HG03135 (cell line): ENCODE measurements around the gene MPRIP.
"Not testable (repeated sequence)": the region's sequence is repeated elsewhere in the genome, so short reads cannot be mapped to it uniquely, and the experiment has no call there.

Source experiments
- ATAC-seq: cut with Tn5 transposase; IDR thresholded peaks from one replicate; pipeline ENCODE4 v1.9.1; 2021; ENCODE audit warnings: mild to moderate bottlenecking, moderate library complexity; ENCODE audit not compliant: unreplicated experiment

Gene MPRIP

DNA sequence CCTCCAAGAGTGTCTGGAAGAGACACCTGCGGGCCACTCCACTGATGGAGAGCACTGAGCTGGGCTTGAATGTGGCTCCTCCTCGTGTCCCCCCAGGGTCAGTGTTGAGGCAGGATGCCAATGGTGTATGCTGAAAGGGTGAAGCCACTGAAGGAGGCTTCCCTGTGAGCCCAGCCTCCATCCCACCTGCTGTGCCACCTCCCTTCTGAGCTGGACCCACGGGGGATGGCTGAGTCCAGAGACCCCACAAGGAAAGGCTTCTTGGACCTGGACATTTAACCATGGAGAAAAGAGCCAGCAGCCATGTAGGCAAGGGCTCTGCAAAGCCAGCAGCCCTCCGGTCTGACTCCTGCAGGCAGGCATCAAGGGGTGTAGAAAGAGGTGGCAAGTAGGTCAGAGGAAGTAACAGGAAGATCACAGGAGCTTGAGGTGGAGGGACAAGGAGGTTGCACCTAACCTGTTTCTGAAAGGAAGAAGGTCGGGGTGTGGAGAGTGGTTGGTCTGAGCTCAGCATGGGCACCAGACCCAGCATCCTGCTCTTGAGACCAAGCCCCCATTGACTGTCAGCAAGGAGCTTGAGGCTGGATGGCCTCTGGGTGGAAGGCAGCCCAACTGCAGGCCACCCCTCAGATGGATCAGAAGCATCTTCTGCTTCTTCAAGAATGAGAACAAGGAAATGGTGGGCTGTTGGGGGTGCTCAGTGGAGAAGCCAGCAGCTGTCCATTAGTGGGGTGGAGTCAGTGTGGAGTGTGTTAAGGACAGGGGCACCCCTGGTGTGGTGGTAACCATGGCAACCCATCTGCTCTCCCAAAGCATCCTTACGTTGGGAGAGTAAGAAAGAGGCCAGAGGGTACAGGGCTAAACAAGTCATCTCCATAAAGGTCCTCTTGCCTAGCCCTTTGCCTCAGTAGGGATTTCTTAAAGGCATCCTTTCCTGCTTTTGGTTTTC lies 83.2 kb downstream of the MPRIP start:
- ATAC-seq = no peak

DNA sequence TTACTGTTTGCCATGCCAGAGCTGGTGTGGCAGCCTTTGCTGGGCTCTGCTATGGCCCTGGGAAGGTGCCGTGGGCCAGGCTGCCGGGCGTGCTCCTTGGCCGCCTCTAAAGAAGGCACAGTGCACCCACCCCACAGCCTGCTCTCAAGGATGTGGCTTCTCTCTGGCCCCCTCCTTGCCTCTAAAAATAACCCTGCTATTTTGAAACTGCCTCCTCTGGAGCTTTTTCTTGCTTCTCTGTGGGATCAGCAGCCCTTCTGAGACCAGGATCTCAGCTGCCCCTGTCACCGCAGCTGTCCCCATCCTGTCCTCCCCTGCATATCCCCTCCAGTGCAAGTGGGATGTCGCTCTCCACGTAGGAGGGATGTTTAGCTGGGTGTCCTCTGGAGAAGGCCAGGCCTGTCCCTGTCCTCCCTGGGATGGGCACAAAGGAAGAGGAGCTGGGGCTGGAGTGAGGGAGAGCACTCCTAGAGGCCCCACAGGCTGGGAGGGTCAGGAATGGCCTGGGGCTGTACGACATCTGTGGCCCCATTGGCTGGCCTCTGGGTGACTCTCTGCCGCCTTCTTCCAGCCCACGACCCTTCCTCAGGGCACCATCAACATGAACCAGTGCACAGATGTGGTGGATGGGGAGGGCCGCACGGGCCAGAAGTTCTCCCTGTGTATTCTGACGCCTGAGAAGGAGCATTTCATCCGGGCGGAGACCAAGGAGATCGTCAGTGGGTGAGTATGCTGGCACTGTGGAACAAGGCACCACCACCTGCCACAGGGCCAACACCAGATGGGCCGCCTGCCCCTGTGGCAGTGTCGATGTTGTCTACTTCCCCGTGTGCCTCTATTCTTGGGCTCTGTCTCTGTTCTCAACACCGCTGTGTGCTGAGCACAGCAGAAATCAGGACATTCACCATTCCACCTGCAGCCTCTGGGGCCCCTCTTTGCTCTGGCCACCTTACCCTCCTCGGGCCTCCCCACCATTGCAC lies 84.2 kb downstream of the MPRIP start:
- no peak for ATAC-seq

DNA sequence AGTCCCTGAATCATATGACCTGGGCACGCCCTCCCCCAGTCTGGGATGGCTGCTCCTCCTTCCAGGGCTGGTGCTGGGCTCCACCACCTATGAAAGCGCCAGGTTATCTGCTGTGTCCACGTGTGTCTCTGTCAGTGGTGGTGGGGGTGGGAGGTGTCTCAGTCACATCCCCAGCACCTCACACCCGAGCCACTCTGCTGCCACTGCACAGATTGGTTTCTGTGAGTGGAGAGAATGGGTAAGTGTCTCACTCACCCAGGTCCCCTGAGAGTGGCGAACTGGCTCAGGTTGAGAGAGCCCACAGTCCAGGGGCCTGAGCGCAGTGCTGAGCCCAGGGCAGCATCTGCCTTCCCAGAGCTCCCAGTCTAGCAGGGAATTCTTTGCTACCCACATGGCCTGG lies 84.9 kb downstream of the MPRIP start:
- no peak for ATAC-seq

DNA sequence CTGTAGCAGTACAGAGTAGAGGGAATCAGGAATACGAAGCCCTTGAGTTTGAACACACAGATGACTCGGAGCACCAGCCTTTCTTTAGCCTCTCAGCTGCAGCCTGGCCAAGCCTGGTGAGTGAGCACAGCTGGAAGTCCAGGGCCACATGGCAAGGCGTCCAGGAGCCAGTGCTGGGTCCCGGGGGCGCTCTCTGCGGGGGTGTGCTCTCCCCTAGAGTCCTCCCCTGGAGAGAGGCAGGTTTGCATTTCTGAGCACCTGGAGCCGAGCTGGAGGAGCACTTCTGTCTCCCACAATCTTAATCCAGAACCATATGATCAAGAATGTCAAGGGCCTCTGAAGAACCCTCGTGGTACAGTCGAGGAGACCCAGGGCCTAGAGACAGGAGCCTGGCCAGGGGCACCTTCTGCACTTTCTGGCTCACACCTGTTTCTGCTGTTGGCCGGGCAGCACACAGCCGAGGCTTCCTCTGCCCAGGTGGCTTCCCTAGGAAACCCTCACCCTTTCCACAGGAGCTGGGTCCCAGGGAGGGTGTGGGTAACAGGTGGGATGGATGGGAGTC lies 85.6 kb downstream of the MPRIP start:
- ATAC-seq = no peak

DNA sequence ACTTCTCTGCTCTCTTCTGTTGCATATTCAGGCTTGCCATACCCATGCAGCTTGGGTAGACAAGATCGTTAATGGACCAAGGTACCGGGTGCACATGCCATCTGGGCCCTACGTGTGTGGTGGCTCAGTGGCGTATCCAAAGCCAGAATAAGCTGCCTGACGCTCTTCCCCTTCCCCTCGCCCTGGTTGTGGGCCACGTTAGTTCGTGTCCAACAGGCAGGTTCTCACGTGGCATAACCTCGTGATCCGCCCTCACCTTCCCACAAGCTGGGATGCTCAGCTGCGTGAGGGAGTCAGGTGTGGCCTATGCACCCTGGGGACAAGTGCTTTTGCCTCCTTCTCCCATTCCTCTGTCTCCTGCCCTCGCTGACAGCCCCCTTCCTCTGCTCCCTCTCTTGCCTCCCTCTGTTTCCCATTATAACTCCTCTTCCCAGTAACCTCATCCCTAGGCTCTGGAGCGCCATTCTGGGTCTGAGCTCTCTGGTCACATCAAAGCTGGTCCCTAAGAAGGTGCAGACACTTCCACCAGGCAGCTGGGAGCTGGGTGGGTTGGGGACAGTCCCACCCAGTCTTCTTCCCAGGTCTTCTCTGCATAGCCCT lies 86.3 kb downstream of the MPRIP start:
- ATAC-seq = no peak

DNA sequence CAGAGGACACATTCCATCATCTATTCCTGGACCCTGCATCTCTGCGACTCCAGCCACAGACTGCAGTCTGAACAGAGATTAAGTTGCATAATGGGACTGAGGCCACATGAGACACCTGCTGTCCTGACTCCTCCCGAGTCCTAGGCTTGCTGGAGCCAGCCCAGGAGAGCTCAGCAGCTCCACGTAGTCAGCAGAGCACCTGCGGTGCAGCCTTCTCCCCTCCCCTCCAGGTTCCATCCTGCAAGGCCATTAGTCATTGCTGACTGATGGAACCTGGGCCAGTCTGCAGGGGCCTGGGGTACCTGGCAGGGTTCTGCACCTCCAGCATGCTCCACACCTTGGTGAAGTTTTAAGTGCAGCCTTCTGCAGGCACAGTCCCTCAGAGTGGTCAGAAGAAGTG lies 87.2 kb downstream of the MPRIP start:
- no peak for ATAC-seq

DNA sequence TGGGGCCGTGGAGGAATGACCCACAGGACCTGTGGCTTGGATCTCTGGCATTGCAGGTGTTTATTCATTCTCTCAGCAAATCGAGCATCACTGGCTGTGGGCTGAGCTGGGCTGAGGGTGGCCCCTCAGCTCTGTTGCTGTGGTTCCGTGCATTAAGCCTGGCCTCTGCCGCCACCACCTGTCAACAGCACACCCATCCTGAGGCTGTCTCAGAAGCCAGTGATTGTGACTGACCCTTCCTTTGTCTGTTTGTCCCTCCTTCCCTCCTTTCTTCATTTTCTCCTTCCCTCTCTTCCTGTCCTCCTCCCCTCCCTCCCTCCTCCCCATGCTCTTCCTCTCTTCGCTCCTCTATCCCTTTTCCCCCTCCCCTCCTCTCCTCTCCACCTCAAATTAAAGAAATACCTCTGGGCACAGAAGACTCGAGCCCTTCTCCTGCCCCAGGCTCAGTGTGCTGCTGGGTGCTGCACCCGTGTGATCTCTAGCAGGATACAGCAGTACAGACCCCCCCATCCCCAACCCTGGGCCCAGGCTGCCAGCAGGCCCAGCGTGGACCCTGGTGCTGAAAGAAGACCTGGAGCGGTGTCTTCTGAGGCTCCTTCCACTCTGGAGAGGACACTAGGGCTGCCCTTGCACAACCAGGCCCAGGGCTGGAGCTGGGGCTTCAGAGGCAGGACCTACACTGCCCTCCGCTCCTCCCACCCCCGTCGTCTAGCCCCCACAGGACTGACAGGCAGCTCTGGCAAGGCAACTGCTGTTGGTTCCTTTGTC lies 88.0 kb downstream of the MPRIP start:
- ATAC-seq = no peak

DNA sequence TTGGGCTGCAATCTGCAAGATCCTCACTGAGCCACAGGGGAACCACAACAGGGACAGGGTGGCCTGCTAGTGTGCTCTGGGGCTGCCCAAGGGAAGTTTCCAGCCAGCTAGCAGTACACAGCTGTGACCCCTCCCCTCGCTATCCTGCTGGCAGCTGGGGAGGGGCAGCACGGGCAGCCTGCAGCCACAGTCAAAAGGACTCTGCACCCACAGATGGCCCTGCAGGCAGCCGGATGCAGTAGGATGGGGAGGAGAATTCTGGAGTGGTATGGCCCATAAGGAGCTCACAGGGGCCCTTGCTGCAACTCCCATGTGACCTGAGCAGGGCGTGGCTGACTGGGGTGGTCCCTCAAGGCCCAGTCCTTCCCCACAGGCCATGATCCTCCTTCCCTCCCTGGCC lies 89.6 kb downstream of the MPRIP start:
- ATAC-seq = no peak

DNA sequence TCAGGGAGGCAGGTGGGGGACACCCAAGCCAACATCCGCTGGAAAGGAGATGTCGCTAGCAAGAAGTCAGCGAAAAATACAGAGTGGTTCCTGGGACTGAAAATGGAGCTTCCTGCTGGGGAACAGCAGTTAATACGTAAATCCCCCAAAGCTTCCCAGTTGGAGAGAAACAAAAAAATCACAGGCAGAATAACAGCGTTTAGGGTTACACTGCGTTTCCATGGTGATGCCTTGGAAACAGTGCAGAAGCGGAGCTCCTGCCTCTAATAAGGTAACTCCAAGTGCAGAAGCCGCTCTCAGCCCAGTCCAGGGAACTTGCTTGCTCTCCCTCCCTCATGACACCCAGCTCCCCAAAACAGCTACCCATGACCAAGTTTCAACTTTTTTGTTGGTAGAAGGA lies 90.5 kb downstream of the MPRIP start:
- no peak for ATAC-seq

DNA sequence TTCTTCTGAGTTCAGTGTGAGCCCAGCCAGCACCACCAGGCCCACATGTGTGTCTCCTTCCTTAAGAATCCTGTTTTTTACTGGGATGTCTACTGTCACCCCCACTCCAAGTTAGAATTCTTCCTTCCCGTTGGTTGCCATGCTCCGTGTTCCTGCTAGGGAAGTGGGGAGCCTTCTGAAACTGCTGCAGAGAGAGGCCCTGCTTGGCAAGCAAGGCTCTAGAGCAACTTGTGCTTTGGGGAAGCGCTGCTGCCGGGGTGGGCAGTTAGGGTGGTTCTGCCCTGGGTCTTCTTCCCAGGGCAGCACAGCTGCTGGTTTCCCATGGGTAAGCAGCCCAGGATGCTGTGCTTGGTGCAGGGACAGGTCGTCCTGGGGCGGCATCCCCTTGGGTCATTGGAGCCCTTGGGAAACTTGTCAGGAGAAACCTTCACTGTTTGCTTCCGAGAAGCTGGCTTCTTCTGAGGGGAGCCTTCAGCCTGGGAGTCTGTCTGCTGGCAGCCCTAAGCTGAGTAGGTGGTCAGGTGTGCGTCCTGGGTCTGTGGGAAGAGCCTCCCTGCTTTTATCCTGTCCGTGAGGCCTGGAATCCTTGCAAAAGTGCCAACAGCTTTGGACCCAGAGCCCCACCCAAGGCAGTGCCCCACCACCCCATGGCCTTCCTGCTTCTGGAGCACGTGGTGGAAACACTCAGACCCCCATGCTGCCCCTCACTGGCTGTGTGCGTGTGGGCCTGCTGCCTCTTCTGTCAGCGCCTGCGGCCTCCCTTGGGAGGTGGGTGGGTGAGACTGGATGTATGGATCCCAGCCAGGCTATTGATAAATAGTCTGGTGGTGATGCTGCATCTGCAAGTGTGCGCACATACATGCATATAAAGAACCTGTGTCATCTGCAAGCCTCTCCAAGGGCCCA lies 92.0 kb downstream of the MPRIP start:
- no peak for ATAC-seq

DNA sequence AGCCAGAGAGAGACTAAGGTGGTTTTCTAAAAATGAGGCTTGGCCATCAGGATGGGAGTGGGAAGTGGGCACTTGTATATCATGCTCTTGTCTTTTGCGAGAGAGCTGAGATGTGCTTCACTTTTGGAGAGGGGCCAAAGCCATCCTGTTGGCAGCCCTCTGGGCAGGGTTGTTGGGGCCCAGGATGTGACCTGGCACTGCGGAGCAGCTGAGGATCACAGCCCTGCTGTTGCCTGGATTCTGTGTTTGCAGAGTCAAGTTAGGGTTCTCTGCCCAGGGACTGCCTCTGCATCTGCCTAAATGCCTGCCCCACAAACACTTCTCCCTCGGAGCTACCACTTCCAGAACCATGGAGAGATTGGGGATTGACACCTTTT lies 92.7 kb downstream of the MPRIP start:
- ATAC-seq = no peak

DNA sequence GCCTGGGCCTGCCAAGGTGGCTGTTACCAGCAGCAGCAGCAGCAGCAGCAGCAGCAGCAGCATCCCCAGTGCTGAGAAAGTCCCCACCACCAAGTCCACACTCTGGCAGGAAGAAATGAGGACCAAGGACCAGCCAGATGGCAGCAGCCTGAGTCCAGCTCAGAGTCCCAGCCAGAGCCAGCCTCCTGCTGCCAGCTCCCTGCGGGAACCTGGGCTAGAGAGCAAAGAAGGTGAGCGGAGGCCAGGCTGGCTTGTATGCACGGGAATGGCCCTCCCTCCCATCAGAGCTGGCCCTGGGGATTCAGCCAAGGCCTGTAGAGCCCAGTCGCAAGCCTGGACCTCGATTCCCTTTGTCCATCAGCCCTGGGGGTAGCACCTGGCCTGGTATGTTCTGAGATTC lies 94.0 kb downstream of the MPRIP start:
- ATAC-seq = not testable (repeated sequence)

DNA sequence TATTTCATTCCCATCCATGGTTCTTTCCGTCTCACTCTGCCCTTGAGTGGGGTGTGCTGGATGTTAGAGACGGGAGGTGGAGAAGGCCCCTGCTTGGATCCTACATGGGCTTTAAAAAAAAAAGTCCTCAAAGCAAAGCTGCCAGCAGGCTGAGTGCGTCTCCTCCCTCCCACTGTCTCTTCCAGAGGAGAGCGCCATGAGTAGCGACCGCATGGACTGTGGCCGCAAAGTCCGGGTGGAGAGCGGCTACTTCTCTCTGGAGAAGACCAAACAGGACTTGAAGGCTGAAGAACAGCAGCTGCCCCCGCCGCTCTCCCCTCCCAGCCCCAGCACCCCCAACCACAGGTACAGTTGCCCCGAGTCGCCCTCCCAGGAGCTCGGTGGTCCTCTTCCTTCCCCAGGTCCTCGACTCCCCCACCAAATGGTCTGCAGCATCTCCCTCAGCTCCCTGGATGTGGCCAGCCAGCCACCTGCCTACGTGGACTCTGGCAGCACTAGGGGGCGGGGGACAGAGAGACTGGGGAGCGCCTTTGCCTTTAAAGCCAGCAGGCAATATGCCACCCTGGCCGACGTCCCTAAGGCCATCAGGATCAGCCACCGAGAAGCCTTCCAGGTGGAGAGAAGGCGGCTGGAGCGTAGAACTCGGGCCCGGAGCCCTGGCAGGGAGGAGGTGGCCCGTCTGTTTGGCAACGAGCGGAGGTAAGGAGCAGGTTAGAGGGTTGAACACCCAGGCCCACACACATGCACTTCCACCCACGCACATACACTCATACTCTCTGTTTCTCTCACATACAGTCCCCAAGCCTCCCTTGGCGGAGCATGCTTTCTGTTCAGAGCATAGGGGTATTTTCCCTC lies 95.7 kb downstream of the MPRIP start:
- no peak for ATAC-seq

DNA sequence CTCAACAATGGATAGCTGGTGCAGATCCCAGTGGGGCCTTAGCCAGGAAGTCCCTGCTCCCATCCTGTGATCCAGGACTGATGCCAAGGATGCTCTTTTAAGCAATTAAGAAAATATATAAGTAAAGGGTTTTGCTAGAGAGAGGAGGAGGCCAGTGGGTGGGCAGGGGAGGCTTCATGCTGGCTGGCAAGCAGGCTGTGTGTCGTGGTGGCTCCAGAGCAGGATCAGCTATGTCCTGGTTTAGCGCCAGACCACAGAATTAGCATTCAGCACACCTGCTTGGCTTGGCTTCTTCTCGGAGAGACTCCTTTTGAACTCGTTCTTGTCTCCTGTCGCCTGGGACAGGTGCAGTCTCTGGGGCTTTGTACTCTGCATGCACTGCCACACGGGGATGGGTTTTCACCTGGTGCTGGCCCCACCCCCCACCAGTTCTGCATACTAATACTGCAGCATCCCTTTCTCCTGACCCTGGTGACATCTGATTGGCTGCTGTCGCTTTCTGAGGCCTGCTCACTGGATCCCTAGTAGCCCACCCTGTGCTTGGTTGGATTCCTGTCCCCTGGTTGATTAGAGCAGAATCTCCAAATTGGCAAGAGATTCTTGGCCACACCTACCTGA lies 97.8 kb downstream of the MPRIP start:
- ATAC-seq = no peak

DNA sequence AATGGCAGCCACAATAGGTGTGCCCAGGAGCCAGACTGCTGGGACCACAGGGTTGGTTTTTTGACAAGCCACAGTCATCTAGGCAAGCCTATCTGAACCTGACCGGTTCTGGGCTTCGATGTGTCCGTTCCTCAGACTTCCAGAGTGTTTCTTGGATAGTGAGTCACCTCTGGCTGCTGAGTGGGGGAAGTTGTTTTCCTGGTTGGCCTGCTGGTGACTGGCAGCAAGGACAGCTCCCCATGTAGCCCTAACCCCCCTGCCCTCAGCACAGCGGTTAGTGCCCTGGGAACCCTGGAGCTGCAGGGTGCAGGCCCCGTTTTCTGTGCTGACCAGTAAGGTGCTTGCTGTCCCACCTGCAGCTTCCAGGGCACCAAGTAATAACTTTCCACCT lies 98.3 kb downstream of the MPRIP start:
- no peak for ATAC-seq

DNA sequence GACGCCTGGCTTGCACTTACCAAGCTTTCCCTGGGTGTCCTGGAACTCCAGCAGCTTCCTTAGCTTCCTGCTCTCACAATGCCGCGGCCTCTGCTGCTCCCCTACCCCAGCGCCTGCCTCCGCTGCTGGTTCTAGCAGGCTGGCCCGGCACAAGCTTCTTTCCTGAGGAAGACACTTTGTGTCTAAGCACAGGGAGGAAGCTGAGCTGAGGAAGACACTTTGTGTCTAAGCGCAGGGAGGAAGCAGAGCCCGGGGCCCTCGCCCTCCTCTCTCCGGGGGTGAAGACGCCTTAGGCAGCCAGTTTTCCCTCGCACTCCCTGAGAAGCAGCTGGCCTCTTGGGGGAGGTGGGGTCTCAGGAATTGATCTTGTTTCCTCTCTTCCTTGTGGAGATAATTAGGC lies 99.0 kb downstream of the MPRIP start:
- no peak for ATAC-seq

DNA sequence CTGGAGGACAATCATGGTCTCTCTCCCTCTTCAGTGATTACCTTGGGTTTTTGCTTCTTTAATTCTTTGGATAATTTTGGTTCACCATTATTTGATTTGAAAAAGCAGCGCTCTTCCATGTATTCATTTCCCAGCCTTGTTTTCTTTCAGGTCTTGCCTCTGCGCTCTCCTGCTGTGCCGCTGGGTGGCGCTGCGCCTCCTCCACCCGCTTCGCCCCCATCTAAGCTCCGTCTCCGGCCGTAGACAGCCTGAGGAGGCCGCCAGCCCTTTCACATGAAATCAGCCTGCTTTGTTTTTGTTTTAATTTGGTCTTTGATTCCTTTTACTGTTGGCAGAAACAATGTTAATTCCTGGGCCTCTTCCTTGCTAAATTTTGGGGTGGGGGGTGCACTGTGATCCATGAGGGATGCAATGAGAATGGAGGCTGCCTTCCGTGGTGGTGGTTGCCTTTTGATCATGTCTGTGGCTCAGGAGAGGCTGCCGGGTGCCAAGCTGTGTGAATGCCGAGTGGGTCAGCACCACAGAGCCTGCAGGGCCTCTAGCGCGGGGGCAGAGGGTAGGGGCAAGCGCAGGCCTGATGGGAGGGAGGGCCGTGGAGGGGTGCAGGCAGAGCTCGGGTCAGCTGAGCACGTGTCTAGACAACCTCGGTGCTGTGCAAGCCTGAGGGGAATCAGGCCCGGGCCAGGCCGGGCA lies 99.7 kb downstream of the MPRIP start:
- ATAC-seq = no peak
